Measurements from ENCODE around the gene IMMP2L. TPM values are rescaled to one million over a fixed set of nuclear protein-coding genes. Genes with fewer than 3 reads are reported as not detected.

Gene IMMP2L
- total RNA-seq, 2 donors from 2014 or later = 10.5 to 17.4 TPM

GRCh38 chr7:110780712-110781111 lies 781.6 kb downstream of the IMMP2L start:
- Histone ChIP-seq H3K27me3 (no peaks in the 10 kb centered on the region), H3K4me3 (no peak overlapping the region), H3K4me1 (no peaks in the 10 kb centered on the region), H3K9me3 (no peaks in the 10 kb centered on the region), H3K27ac (no peak overlapping the region), H3K36me3 (replicated peaks in 1 of 2; ENCODE audit: insufficient read depth in 1 of 2, low read depth in 2 of 2) (no peaks in the 10 kb centered on the region)
- no peak for ATAC-seq
- no peak for DNase-seq
- TF ChIP-seq POLR2A (IDR thresholded peaks at IDR 0.05) (no peak), CTCF (IDR thresholded peaks at IDR 0.05) (no peak)
- intact Hi-C loops (cut with DNase I) = no loop called here

- ATAC-seq = no peak
These were observed 783.0 kb downstream of the IMMP2L start for GRCh38 chr7:110779339-110779738.

GRCh38 chr7:110775046-110775445 lies 787.2 kb downstream of the IMMP2L start:
- 86 to 92% methylated on average over 2 of the region's 2 CpGs for WGBS, 2 donors
- H3K36me3 ChIP-seq (replicated peaks in 1 of 2; ENCODE audit: insufficient read depth in 1 of 2, low read depth in 2 of 2) = no peaks in the 10 kb centered on the region
- DNase-seq = no peak
- H3K9me3 ChIP-seq = no peaks in the 10 kb centered on the region
- no peak for TF ChIP-seq POLR2A (IDR thresholded peaks at IDR 0.05)
- no peak for TF ChIP-seq CTCF (IDR thresholded peaks at IDR 0.05)
- H3K4me1 ChIP-seq = no peaks in the 10 kb centered on the region
- H3K27me3 ChIP-seq = no peaks in the 10 kb centered on the region
- ATAC-seq = no peak
- H3K4me3 ChIP-seq = no peak overlapping the region
- no peak overlapping the region for H3K27ac ChIP-seq
- intact Hi-C loops (cut with DNase I) = no loop called here

More at GRCh38 chr7:110779339-110779738, 783.0 kb downstream of the IMMP2L start:
- H3K27ac ChIP-seq = no peak overlapping the region
- H3K4me3 ChIP-seq = no peak overlapping the region
- H3K36me3 ChIP-seq (replicated peaks in 1 of 2; ENCODE audit: insufficient read depth in 1 of 2, low read depth in 2 of 2) = no peaks in the 10 kb centered on the region
- no peaks in the 10 kb centered on the region for H3K4me1 ChIP-seq
- intact Hi-C loops (cut with DNase I) = no loop called here
- TF ChIP-seq POLR2A (IDR thresholded peaks at IDR 0.05) (no peak), CTCF (IDR thresholded peaks at IDR 0.05) (no peak)
- WGBS, 2 donors = 71 to 82% methylated on average over 3 of the region's 3 CpGs
- no peaks in the 10 kb centered on the region for H3K27me3 ChIP-seq
- H3K9me3 ChIP-seq = no peaks in the 10 kb centered on the region
- no peak for DNase-seq

GRCh38 chr7:110774071-110774470 lies 788.2 kb downstream of the IMMP2L start:
- no peaks in the 10 kb centered on the region for H3K27me3 ChIP-seq
- no peaks in the 10 kb centered on the region for H3K9me3 ChIP-seq
- DNase-seq (no peak), ATAC-seq (no peak)
- no peak overlapping the region for H3K4me3 ChIP-seq
- intact Hi-C loops (cut with DNase I) = no loop called here
- WGBS, 2 donors = 68 to 69% methylated on average over 1 of the region's 1 CpG
- H3K4me1 ChIP-seq = no peaks in the 10 kb centered on the region
- H3K36me3 ChIP-seq (replicated peaks in 1 of 2; ENCODE audit: insufficient read depth in 1 of 2, low read depth in 2 of 2) = no peaks in the 10 kb centered on the region
- TF ChIP-seq CTCF (IDR thresholded peaks at IDR 0.05) (no peak), POLR2A (IDR thresholded peaks at IDR 0.05) (no peak)
- no peak overlapping the region for H3K27ac ChIP-seq

- no peaks in the 10 kb centered on the region for H3K27me3 ChIP-seq
- no peaks in the 10 kb centered on the region for H3K36me3 ChIP-seq (replicated peaks in 1 of 2; ENCODE audit: insufficient read depth in 1 of 2, low read depth in 2 of 2)
- peaks cover 3% of the 10 kb centered on the region for H3K4me1 ChIP-seq
- no peaks in the 10 kb centered on the region for H3K9me3 ChIP-seq
- no peak for TF ChIP-seq POLR2A (IDR thresholded peaks at IDR 0.05)
- no peak for TF ChIP-seq CTCF (IDR thresholded peaks at IDR 0.05)
- H3K27ac ChIP-seq = no peak overlapping the region
- H3K4me3 ChIP-seq = no peak overlapping the region
- 92 to 96% methylated on average over 3 of the region's 3 CpGs for WGBS, 2 donors
- DNase-seq (no peak), ATAC-seq (no peak)
- intact Hi-C loops (cut with DNase I) = no loop called here
These were observed 789.7 kb downstream of the IMMP2L start for GRCh38 chr7:110772615-110773014.

All from body of pancreas (tissue), 4 donors.